Measurements from ENCODE around the gene CNTNAP5.

DNA sequence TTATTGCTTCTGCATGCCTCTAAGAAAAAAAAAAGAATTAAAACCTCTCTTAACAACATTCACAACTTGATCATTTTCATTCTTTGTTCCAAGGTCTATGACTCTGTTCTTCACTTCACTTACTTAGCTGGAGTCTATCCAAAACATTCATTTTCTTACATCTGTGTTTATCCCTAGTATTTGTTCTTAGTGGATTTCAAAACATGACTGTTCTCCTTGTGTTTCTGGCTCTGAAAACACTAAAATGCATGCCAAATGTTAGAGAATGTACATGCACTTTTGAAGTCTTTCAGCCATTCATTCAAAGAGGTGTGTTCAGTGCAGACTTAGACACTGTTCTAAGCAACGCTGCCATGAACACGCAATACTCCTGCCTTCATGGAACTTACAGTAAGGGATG lies 138.8 kb downstream of the CNTNAP5 start:
- TF ChIP-seq POLR2AphosphoS5 (IDR thresholded peaks at IDR 0.05) (no peak), POLR2A (IDR thresholded peaks at IDR 0.05) (no peak)
- TF ChIP-seq, protein P1, sequence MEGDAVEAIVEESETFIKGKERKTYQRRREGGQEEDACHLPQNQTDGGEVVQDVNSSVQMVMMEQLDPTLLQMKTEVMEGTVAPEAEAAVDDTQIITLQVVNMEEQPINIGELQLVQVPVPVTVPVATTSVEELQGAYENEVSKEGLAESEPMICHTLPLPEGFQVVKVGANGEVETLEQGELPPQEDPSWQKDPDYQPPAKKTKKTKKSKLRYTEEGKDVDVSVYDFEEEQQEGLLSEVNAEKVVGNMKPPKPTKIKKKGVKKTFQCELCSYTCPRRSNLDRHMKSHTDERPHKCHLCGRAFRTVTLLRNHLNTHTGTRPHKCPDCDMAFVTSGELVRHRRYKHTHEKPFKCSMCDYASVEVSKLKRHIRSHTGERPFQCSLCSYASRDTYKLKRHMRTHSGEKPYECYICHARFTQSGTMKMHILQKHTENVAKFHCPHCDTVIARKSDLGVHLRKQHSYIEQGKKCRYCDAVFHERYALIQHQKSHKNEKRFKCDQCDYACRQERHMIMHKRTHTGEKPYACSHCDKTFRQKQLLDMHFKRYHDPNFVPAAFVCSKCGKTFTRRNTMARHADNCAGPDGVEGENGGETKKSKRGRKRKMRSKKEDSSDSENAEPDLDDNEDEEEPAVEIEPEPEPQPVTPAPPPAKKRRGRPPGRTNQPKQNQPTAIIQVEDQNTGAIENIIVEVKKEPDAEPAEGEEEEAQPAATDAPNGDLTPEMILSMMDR (IDR thresholded peaks at IDR 0.05): no peak
